Upper lobe of left lung (tissue), 6 donors: Measurements from ENCODE around the gene TSPEAR. TPM values are rescaled to one million over a fixed set of nuclear protein-coding genes. Genes with fewer than 3 reads are reported as not detected.
"Not testable (repeated sequence)": the region's sequence is repeated elsewhere in the genome, so short reads cannot be mapped to it uniquely, and the experiment has no call there.

Experiments
- ATAC-seq, 2 donors: fragments of 200-7000 bp; cut with Tn5 transposase; one replicate each; pipeline ENCODE4 v1.9.1; 2022; ENCODE audit warnings: mild to moderate bottlenecking in 2 of 2, moderate library complexity in 2 of 2; ENCODE audit not compliant: low FRiP score in 2 of 2
- DNase-seq, 2 donors: peaks; one replicate each; pipeline ENCODE4 v3.0.0-alpha.2; 2019 to 2020
- H3K27ac ChIP-seq, 4 donors: fragments of 200-600 bp; sonication (generic); one replicate each; pipeline ENCODE4 v1.5.1; 2016 to 2019
- H3K27me3 ChIP-seq, 4 donors: fragments of 200-600 bp; sonication (generic); one replicate each; pipeline ENCODE4 v1.5.1; 2017 to 2019
- H3K36me3 ChIP-seq, 4 donors: fragments of 200-600 bp; sonication (generic); one replicate each; pipeline ENCODE4 v1.5.1; 2016 to 2019
- H3K4me1 ChIP-seq, 4 donors: fragments of 200-600 bp; sonication (generic); one replicate each; pipeline ENCODE4 v1.5.1; 2018 to 2019
- H3K4me3 ChIP-seq, 4 donors: fragments of 200-600 bp; sonication (generic); one replicate each; pipeline ENCODE4 v1.5.1; 2017 to 2019; ENCODE audit warnings: mild to moderate bottlenecking in 2 of 4, moderate library complexity in 1 of 4
- H3K9me3 ChIP-seq, 4 donors: fragments of 200-600 bp; sonication (generic); one replicate each; pipeline ENCODE4 v1.5.1; 2018 to 2019
- CTCF ChIP-seq, 6 experiments: fragments of 450-650 bp in 4 of 6; fragments of 200-600 bp in 2 of 6; sonication (generic) in 2 of 6; IDR thresholded peaks; one replicate each; pipeline ENCODE4 v1.5.1; 2016 to 2019; ENCODE audit warnings: antibody characterized with exemption in 6 of 6
- EP300 ChIP-seq, 4 donors: sonication (generic); formaldehyde crosslinking; IDR thresholded peaks; one replicate each; pipeline ENCODE4 v1.5.1; 2017; ENCODE audit warnings: antibody characterized with exemption in 4 of 4, control low read depth in 2 of 4
- POLR2A ChIP-seq, 4 donors: fragments of 450-650 bp; IDR thresholded peaks; one replicate each; pipeline ENCODE4 v1.5.1; 2016 to 2017; ENCODE audit warnings: antibody characterized with exemption in 4 of 4, mild to moderate bottlenecking in 2 of 4
- POLR2AphosphoS5 ChIP-seq, 2 donors: sonication (generic); formaldehyde crosslinking; IDR thresholded peaks; one replicate each; pipeline ENCODE4 v1.5.1; 2017; ENCODE audit warnings: antibody characterized with exemption in 2 of 2
- WGBS, 2 donors: methylation state at CpG; one replicate each; pipeline ENCODE4 v1.1.5; 2017 to 2018; 5-methylcytosine and 5-hydroxymethylcytosine counted together
- total RNA-seq, 6 donors: library from RNA; depleted of rRNA in 4 of 6; stranded (reverse); fragments of >200 nt in 4 of 6; gene quantifications; one replicate each; pipeline versions ENCODE4 v1.1.0 to v1.2.1, GENCODE V29; 2016 to 2021
- donor health status: DM: no; HTN: no; CAD: no; lungs with moderate emphysema.
- donor health status: DM: no; HTN: yes; CAD: no; lungs with severe emphysema.

The TSPEAR gene
- total RNA-seq, 6 donors from 2014 or later, result 0.14 to 0.17 TPM; not detected in 4

DNA sequence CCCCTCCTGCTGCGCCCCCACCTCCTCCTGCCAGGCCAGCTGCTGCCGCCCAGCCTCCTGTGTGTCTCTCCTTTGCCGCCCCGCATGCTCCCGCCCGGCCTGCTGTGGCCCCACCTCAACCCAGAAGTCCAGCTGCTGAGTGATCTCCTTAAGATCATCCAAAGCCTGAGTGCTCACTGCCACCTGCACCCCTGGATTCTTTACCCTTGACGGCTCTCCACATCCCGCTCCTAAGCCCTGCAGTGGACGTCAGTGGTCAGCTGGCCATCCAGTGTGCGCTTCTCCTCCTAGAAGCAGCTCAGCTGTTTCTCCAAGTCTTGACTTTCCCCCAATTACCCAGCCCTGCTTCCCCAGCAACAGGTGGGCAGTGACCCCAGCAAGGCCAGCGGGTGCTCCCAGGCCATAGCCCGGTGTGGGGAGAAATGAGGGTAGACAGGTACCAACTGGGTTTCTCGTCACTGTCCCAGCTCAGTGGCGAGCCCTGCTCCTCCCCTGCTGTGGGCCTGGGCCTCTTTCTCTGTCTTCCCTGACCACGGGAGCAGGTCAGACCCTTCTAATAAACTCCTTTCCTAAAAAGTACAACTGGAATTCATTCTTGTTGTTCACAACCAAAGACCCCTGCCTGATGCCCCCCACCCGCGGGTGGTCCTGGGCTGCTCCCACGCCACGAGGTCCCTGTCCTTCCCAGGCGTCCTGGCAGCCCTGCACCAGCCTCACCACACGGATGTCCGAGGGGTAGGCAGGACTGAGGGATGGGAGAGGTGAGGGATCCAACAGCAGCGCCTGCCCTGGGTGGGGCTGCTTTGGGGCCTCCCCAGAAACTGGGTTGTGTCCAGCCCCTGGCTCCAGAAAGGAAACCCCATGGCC lies 109.5 kb downstream of the TSPEAR start:
- 71 to 81% methylated on average over 20 to 23 of the region's 23 CpGs for WGBS, 2 donors
- TF ChIP-seq POLR2A (IDR thresholded peaks at IDR 0.05) (no peak), CTCF (IDR thresholded peaks at IDR 0.05) (no peak), POLR2AphosphoS5 (IDR thresholded peaks at IDR 0.05) (no peak), EP300 (IDR thresholded peaks at IDR 0.05) (no peak)
- Histone ChIP-seq H3K9me3 (no peaks in the 10 kb centered on the region), H3K4me3 (no peak overlapping the region), H3K36me3 (no peaks in the 10 kb centered on the region), H3K27me3 (no peaks in the 10 kb centered on the region), H3K27ac (no peak overlapping the region), H3K4me1 (no peaks in the 10 kb centered on the region)
- DNase-seq (peak in 1 of 2 donors; percentile 56), ATAC-seq (peak in 1 of 2 donors; percentile 63)

GRCh38 chr21:44601091-44601490 lies 110.3 kb downstream of the TSPEAR start:
- not testable (repeated sequence) for H3K36me3 ChIP-seq, H3K27ac ChIP-seq, ATAC-seq, H3K9me3 ChIP-seq, H3K27me3 ChIP-seq, H3K4me1 ChIP-seq, H3K4me3 ChIP-seq
- peak in 1 of 2 donors; percentile 59 for DNase-seq
- WGBS, 2 donors, result 87% methylated on average over 7 of the region's 10 CpGs; no CpG with 5 or more reads in 1 of the 2 donors

- DNase-seq, result peak in 1 of 2 donors; percentile 72
- not testable (repeated sequence) for H3K4me3 ChIP-seq, ATAC-seq, H3K27ac ChIP-seq, H3K36me3 ChIP-seq, H3K27me3 ChIP-seq, H3K9me3 ChIP-seq, H3K4me1 ChIP-seq
- WGBS, 2 donors, result 73 to 75% methylated on average over 14 to 23 of the region's 23 CpGs
Observed at GRCh38 chr21:44600118-44600978, 111.0 kb downstream of the TSPEAR start, which contains the start of gene KRTAP10-7. Gene KRTAP10-7 (plus strand): TSS chr21:44600597. CDS start chr21:44600622, 25 bp downstream.

DNA sequence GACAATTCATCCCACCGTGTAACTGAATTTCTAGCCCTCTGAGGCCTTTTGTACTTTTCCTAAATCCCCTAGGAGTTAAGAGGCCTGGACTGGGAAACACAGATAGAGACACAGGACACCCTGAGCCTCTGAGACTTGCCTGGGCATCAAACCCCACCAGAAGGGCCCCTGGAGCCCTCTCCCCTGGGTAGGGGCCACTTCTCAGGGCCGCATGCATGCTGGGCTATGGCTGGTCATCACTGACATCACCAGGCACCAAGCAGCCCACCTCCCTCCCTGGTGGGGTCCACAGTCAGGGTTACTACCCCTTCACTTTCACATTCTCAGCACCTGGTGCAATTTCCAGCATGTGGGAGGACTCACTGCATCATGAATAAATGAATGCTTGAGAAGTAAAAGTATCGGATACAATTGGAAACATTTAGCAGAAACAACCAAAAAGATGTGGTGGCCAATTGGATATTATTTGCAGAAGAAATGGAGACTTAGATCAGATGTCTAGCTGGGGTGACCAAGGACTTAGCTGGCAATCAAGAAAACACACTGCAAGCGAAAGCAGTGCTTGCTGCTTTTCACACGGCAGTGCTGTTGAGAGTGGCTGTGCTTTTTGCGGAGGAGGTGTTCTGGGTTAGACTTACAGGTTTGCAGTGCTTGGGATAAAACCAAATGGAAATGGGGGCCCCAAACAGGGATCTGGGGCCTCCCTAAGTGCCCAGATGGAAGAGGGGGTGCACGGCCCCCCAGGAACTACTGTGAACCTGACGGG lies 111.9 kb downstream of the TSPEAR start:
- no peaks in the 10 kb centered on the region for H3K4me1 ChIP-seq
- WGBS, 2 donors, result 91 to 98% methylated on average over 6 to 8 of the region's 8 CpGs
- H3K36me3 ChIP-seq, result no peaks in the 10 kb centered on the region
- H3K27me3 ChIP-seq, result no peaks in the 10 kb centered on the region
- no peak overlapping the region for H3K27ac ChIP-seq
- no peak for ATAC-seq
- DNase-seq, result no peak
- H3K4me3 ChIP-seq, result no peak overlapping the region
- TF ChIP-seq CTCF (IDR thresholded peaks at IDR 0.05), result no peak
- no peak for TF ChIP-seq POLR2A (IDR thresholded peaks at IDR 0.05)
- no peak for TF ChIP-seq POLR2AphosphoS5 (IDR thresholded peaks at IDR 0.05)
- no peak for TF ChIP-seq EP300 (IDR thresholded peaks at IDR 0.05)
- H3K9me3 ChIP-seq, result no peaks in the 10 kb centered on the region

GRCh38 chr21:44598061-44598460 lies 113.3 kb downstream of the TSPEAR start:
- no peak for ATAC-seq
- H3K4me1 ChIP-seq, result no peaks in the 10 kb centered on the region
- DNase-seq, result no peak
- 79 to 81% methylated on average over 11 of the region's 11 CpGs for WGBS, 2 donors
- H3K9me3 ChIP-seq, result no peaks in the 10 kb centered on the region
- no peak for TF ChIP-seq POLR2AphosphoS5 (IDR thresholded peaks at IDR 0.05)
- no peak for TF ChIP-seq CTCF (IDR thresholded peaks at IDR 0.05)
- TF ChIP-seq EP300 (IDR thresholded peaks at IDR 0.05), result no peak
- no peak for TF ChIP-seq POLR2A (IDR thresholded peaks at IDR 0.05)
- H3K36me3 ChIP-seq, result no peaks in the 10 kb centered on the region
- no peak overlapping the region for H3K27ac ChIP-seq
- H3K27me3 ChIP-seq, result no peaks in the 10 kb centered on the region
- H3K4me3 ChIP-seq, result no peak overlapping the region
